GM12878 (cell line): ENCODE results near the gene ARL2. TPM values are rescaled to one million over a fixed set of nuclear protein-coding genes. Genes with fewer than 3 reads are reported as not detected.
A peak's percentile ranks its signal among the peaks of the same experiment; 100 is the strongest.

Experiments used
- ATAC-seq: fragments of 200-7000 bp; cut with Tn5 transposase; 3 replicates; pipeline ENCODE4 v1.9.1; 2020; ENCODE audit warnings: mild to moderate bottlenecking, moderate library complexity
- BruUV-seq: library from RNA; stranded (reverse); fragments of 400-500 nt; replicated peaks from 2 replicates; lab custom pipeline; 2021; lab: Mats Ljungman, UMichigan
- CTCF ChIA-PET: fragments of 300-600 bp; sonication (Branson Sonifier 250); formaldehyde crosslinking; extraction: SDS; loops from one replicate; lab custom pipeline; 2021; ENCODE audit warnings: inconsistent platforms; lab: Yijun Ruan, JAX
- POLR2A ChIA-PET: fragments of 350-600 bp; formaldehyde crosslinking; extraction: SDS; loops from one replicate; lab custom pipeline; 2021; ENCODE audit warnings: inconsistent platforms; lab: Charles Lee
- RAD21 ChIA-PET: fragments of 300-600 bp; sonication (Branson Sonifier 250); formaldehyde crosslinking; loops from one replicate; lab custom pipeline; 2023; ENCODE audit warnings: antibody characterized with exemption; ENCODE audit not compliant: unreplicated experiment; lab: Charles Lee
- SMC1A ChIA-PET: fragments of 300-600 bp; sonication (Branson Sonifier 250); formaldehyde crosslinking; loops from one replicate; lab custom pipeline; 2023; ENCODE audit not compliant: unreplicated experiment, uncharacterized antibody; lab: Charles Lee
- DNase-seq: peaks from one replicate; pipeline ENCODE4 v3.0.0-alpha.2; 2011; ENCODE audit warnings: low read depth, low spot score
- FAIRE-seq: peaks from 3 replicates; lab custom pipeline; 2011; peaks lifted over from hg19 to GRCh38; lab: Jason Lieb, UNC
- H2AFZ ChIP-seq: 2 replicates; pipeline ENCODE4 v1.6.0; 2011; ENCODE audit warnings: low read depth, low read length, control low read depth; ENCODE audit not compliant: control insufficient read depth
- H3K27ac ChIP-seq: 2 replicates; pipeline ENCODE4 v1.5.1; 2011; ENCODE audit warnings: control low read depth; ENCODE audit not compliant: control insufficient read depth, insufficient read depth
- H3K27me3 ChIP-seq, 2 experiments: replicated peaks in 1 of 2; 2 replicates each; pipeline versions ENCODE4 v1.6.0 to v1.6.1; 2011; ENCODE audit warnings: low read length in 1 of 2; ENCODE audit not compliant: control insufficient read depth in 2 of 2, insufficient read depth in 2 of 2
- H3K36me3 ChIP-seq, 2 experiments: 2 replicates each; pipeline ENCODE4 v1.5.1; 2011; ENCODE audit warnings: low read length in 1 of 2; ENCODE audit not compliant: control insufficient read depth in 2 of 2, insufficient read depth in 2 of 2
- H3K4me1 ChIP-seq: 2 replicates; pipeline ENCODE4 v1.6.1; 2011; ENCODE audit warnings: mild to moderate bottlenecking, low read length, moderate library complexity, mixed read lengths; ENCODE audit not compliant: control insufficient read depth, insufficient read depth
- H3K4me2 ChIP-seq: 2 replicates; pipeline ENCODE4 v1.6.0; 2011; ENCODE audit warnings: control low read depth; ENCODE audit not compliant: control insufficient read depth, insufficient read depth
- H3K4me3 ChIP-seq: fragments of 200-600 bp; sonication (generic); 2 replicates; pipeline ENCODE4 v1.5.1; 2016
- H3K79me2 ChIP-seq: 2 replicates; pipeline ENCODE4 v1.6.0; 2011; ENCODE audit warnings: low read length; ENCODE audit not compliant: control insufficient read depth, insufficient read depth
- H3K9ac ChIP-seq: 2 replicates; pipeline ENCODE4 v1.8.0; 2011; ENCODE audit warnings: low read length, control low read depth, mixed read lengths; ENCODE audit not compliant: control insufficient read depth, insufficient read depth
- H3K9me3 ChIP-seq: replicated peaks from 3 replicates; pipeline ENCODE4 v1.5.1; 2011; ENCODE audit warnings: mild to moderate bottlenecking, low read length; ENCODE audit not compliant: control insufficient read depth, insufficient read depth
- H4K20me1 ChIP-seq: 2 replicates; pipeline ENCODE4 v1.6.0; 2011; ENCODE audit not compliant: control insufficient read depth, insufficient read depth
- BCL11A ChIP-seq: IDR thresholded peaks from 2 replicates; pipeline ENCODE4 v1.6.1; 2011; ENCODE audit warnings: low read depth, low read length
- DPF2 ChIP-seq: fragments of 450-650 bp; IDR thresholded peaks from 2 replicates; pipeline ENCODE4 v1.6.1; 2017; ENCODE audit warnings: mild to moderate bottlenecking
- EGR1 ChIP-seq, 2 experiments: IDR thresholded peaks; 1 replicate in 1 of 2; 2 replicates in 1 of 2; pipeline ENCODE4 v1.6.1; 2011 to 2012; ENCODE audit warnings: low read depth in 2 of 2, low read length in 2 of 2, borderline replicate concordance in 1 of 2, mild to moderate bottlenecking in 1 of 2, moderate library complexity in 1 of 2
- IKZF2 ChIP-seq, 2 experiments: fragments of 450-650 bp; IDR thresholded peaks; 2 replicates each; pipeline ENCODE4 v1.6.1; 2017; ENCODE audit warnings: mild to moderate bottlenecking in 2 of 2, moderate library complexity in 2 of 2
- IRF4 ChIP-seq: IDR thresholded peaks from 2 replicates; pipeline ENCODE4 v1.6.1; 2011; ENCODE audit warnings: low read depth, low read length
- JUNB ChIP-seq: IDR thresholded peaks from 2 replicates; pipeline ENCODE4 v1.6.1; 2016; ENCODE audit warnings: antibody characterized with exemption, mild to moderate bottlenecking
- JUND ChIP-seq: IDR thresholded peaks from 2 replicates; pipeline ENCODE4 v1.6.1; 2012; ENCODE audit warnings: low read depth, mild to moderate bottlenecking, low read length, improper control_type of control experiment, moderate library complexity
- MTA2 ChIP-seq: fragments of 450-650 bp; IDR thresholded peaks from 2 replicates; pipeline ENCODE4 v1.6.1; 2016; ENCODE audit warnings: low read depth, mild to moderate bottlenecking, moderate library complexity
- NR2F1 ChIP-seq: fragments of 450-650 bp; conservative IDR thresholded peaks from 2 replicates; pipeline ENCODE4 v1.6.1; 2017; ENCODE audit warnings: mild to moderate bottlenecking
- PAX5 ChIP-seq: IDR thresholded peaks from 2 replicates; pipeline ENCODE4 v1.6.1; 2011; ENCODE audit warnings: low read depth, low read length, borderline replicate concordance
- RELB ChIP-seq: fragments of 450-650 bp; IDR thresholded peaks from 2 replicates; pipeline ENCODE4 v1.6.1; 2017; ENCODE audit warnings: low read depth, mild to moderate bottlenecking, moderate library complexity
- RUNX3 ChIP-seq: IDR thresholded peaks from 2 replicates; pipeline ENCODE4 v1.6.1; 2012; ENCODE audit warnings: low read length, inconsistent platforms
- SMAD5 ChIP-seq: IDR thresholded peaks from 2 replicates; pipeline ENCODE4 v1.6.1; 2016; ENCODE audit warnings: antibody characterized with exemption, low read depth
- SMC3 ChIP-seq: IDR thresholded peaks from 2 replicates; pipeline ENCODE4 v1.6.1; 2011; ENCODE audit warnings: low read length, improper control_type of control experiment, borderline replicate concordance
- YBX1 ChIP-seq: fragments of 450-650 bp; IDR thresholded peaks from 2 replicates; pipeline ENCODE4 v1.6.1; 2016; ENCODE audit warnings: antibody characterized with exemption
- ZNF24 ChIP-seq: fragments of 450-650 bp; IDR thresholded peaks from 2 replicates; pipeline ENCODE4 v1.6.1; 2017; ENCODE audit warnings: antibody characterized with exemption, mild to moderate bottlenecking
- ZSCAN29 ChIP-seq: fragments of 450-650 bp; IDR thresholded peaks from 2 replicates; pipeline ENCODE4 v1.6.1; 2017; ENCODE audit warnings: mild to moderate bottlenecking, moderate library complexity
- ZZZ3 ChIP-seq: IDR thresholded peaks from 2 replicates; pipeline ENCODE4 v1.6.1; 2011; ENCODE audit warnings: low read depth; ENCODE audit not compliant: control insufficient read depth, insufficient read length
- WGBS: methylation state at CpG from one replicate; pipeline ENCODE4 v1.1.6; 2016; ENCODE audit warnings: low lambda C conversion rate; ENCODE audit not compliant: insufficient replicate concordance, insufficient coverage; ENCODE audit errors: missing lambda C conversion rate; 5-methylcytosine and 5-hydroxymethylcytosine counted together
- in situ Hi-C: fragments of 300-500 bp; cut with MboI; formaldehyde crosslinking; loops from 9 replicates; pipeline ENCODE4 v1.14.3; 2018; ENCODE audit warnings: mixed read lengths
- intact Hi-C: fragments of 100-400 bp; cut with micrococcal nuclease; formaldehyde crosslinking; loops from one replicate; pipeline ENCODE4 v1.14.2; 2022; ENCODE audit not compliant: unreplicated experiment
- polyA plus RNA-seq, 11 experiments: library from polyadenylated mRNA; depleted of rRNA in 4 of 11; unstranded in 6 of 11; stranded (reverse) in 5 of 11; fragments of >200 nt; fragmentation: Nextera tagmentation in 4 of 11; fragmentation: Illumina TruSeq in 1 of 11; extraction: Ambion mirVana in 4 of 11; extraction: Trizol in 1 of 11; gene quantifications; 1 replicate in 1 of 11; 2 replicates in 10 of 11; pipeline versions ENCODE4 v1.2.1 to v1.2.3, GENCODE V29; 2011 to 2016; ENCODE audit warnings: inconsistent platforms in 2 of 11, missing spikeins in 2 of 11, low read depth in 1 of 11
- total RNA-seq, 4 experiments: library from RNA; depleted of rRNA in 3 of 4; stranded (reverse); fragments of >200 nt in 3 of 4; fragmentation: Illumina TruSeq in 1 of 4; extraction: Trizol in 1 of 4; gene quantifications; 2 replicates each; pipeline versions ENCODE4 v1.2.1 to v1.2.3, GENCODE V29; 2013 to 2021
- TF ChIP-seq, protein P1 (sequence below): fragments of 450-650 bp; IDR thresholded peaks from 2 replicates; pipeline ENCODE4 v1.6.1; 2017; ENCODE audit warnings: mild to moderate bottlenecking, low read depth, inconsistent platforms; ENCODE audit not compliant: poor library complexity, severe bottlenecking
- TF ChIP-seq, protein P2 (sequence below): fragments of 450-650 bp; IDR thresholded peaks from 2 replicates; pipeline ENCODE4 v1.6.1; 2016; ENCODE audit warnings: mild to moderate bottlenecking

ARL2 gene
- total and polyA plus RNA-seq, 10 of the 15 experiments (the other 5 are each of a cell fraction or from before 2014, with no cell fraction given), result 4.1 to 138 (median 73.4) TPM

GRCh38 chr11:65066805-65067291 lies 52.9 kb downstream of the ARL2 start (continued):
- TF ChIP-seq, protein P1, sequence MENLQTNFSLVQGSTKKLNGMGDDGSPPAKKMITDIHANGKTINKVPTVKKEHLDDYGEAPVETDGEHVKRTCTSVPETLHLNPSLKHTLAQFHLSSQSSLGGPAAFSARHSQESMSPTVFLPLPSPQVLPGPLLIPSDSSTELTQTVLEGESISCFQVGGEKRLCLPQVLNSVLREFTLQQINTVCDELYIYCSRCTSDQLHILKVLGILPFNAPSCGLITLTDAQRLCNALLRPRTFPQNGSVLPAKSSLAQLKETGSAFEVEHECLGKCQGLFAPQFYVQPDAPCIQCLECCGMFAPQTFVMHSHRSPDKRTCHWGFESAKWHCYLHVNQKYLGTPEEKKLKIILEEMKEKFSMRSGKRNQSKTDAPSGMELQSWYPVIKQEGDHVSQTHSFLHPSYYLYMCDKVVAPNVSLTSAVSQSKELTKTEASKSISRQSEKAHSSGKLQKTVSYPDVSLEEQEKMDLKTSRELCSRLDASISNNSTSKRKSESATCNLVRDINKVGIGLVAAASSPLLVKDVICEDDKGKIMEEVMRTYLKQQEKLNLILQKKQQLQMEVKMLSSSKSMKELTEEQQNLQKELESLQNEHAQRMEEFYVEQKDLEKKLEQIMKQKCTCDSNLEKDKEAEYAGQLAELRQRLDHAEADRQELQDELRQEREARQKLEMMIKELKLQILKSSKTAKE, result no peak

DNA sequence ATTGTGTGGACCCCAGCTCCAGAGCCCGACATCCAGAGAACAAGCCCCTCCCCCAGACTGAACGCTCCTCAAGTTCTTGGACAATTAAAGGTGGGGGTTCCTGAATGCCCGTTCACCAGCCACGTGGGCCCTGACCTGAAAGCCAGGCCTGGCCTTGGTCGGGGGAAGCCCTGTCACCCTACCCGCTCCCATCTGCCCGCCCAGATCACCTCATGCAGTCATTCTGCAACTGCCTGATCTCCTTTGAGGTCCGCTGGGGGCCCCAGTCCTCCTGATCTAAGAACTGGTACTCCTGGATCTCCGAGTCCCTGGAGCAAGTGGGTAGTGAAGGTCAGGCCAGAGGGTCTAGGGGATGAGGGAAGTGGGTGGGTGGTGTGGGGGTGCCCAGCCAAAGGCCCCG lies 53.5 kb downstream of the ARL2 start:
- Histone ChIP-seq H3K9ac (no peak overlapping the region), H3K36me3 (no peaks in the 10 kb centered on the region), H3K9me3 (no peaks in the 10 kb centered on the region), H3K27me3 (no peaks in the 10 kb centered on the region), H3K4me3 (peak overlapping the region; percentile 24; the same call in 1 of the 2 replicates), H4K20me1 (no peaks in the 10 kb centered on the region), H2AFZ (peak overlapping the region; percentile 61), H3K79me2 (no peaks in the 10 kb centered on the region), H3K27ac (peak overlapping the region; percentile 54), H3K4me2 (peak overlapping the region; percentile 62), H3K4me1 (peaks cover 10% of the 10 kb centered on the region)
- in situ Hi-C loops (no loop called here), intact Hi-C loops (no loop called here)
- BruUV-seq, result no TSS peak
- no peak for DNase-seq
- POLR2A ChIA-PET, result interaction anchor here (0.8 kb wide), 2 partner anchors 8 to 15 kb away, joined by 3 read pairs; no protein-coding TSS in a partner anchor
- no peak for FAIRE-seq
- CTCF ChIA-PET, result interaction anchor here (1.0 kb wide), 1 partner anchor 14 kb away, joined by 5 read pairs; no protein-coding TSS in a partner anchor
- 17% methylated on average over 10 of the region's 10 CpGs for WGBS
- RAD21 ChIA-PET, result no interaction called here
- ATAC-seq, result peak; percentile 81
- SMC1A ChIA-PET, result no interaction called here
- no peak for TF ChIP-seq JUND
- TF ChIP-seq SMC3, result no peak
- TF ChIP-seq ZSCAN29, result no peak
- TF ChIP-seq IKZF2 (IDR thresholded peaks at IDR 0.05), result peak; percentile 12 to 39; a peak in 1 of 4 replicates
- peak; percentile 53; the same call in 1 of the 2 replicates for TF ChIP-seq NR2F1
- TF ChIP-seq, protein P2, sequence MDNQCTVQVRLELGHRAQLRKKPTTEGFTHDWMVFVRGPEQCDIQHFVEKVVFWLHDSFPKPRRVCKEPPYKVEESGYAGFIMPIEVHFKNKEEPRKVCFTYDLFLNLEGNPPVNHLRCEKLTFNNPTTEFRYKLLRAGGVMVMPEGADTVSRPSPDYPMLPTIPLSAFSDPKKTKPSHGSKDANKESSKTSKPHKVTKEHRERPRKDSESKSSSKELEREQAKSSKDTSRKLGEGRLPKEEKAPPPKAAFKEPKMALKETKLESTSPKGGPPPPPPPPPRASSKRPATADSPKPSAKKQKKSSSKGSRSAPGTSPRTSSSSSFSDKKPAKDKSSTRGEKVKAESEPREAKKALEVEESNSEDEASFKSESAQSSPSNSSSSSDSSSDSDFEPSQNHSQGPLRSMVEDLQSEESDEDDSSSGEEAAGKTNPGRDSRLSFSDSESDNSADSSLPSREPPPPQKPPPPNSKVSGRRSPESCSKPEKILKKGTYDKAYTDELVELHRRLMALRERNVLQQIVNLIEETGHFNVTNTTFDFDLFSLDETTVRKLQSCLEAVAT, result 0 out of 2 replicates have a peak, but pooled peaks have one; percentile 43
- peak; percentile 30; the same call in 1 of the 2 replicates for TF ChIP-seq DPF2
- no peak for TF ChIP-seq SMAD5
- peak; percentile 69; the same call in 1 of the 2 replicates for TF ChIP-seq RUNX3
- peak; percentile 34; the same call in 1 of the 2 replicates for TF ChIP-seq MTA2
- 0 out of 2 replicates have a peak, but pooled peaks have one; percentile 42 for TF ChIP-seq IRF4
- no peak for TF ChIP-seq RELB
- no peak for TF ChIP-seq ZZZ3
- TF ChIP-seq EGR1 (IDR thresholded peaks at IDR 0.05; ENCODE audit: borderline replicate concordance in 1 of 2, low read depth in 2 of 2, low read length in 2 of 2), result 0 out of 3 replicates have a peak, but pooled peaks of 1 of the 2 experiments have one; percentile 8
- TF ChIP-seq PAX5, result peak; percentile 47; the same call in 1 of the 2 replicates
- peak; percentile 80 for TF ChIP-seq JUNB
- TF ChIP-seq BCL11A, result 0 out of 2 replicates have a peak, but pooled peaks have one; percentile 8
- TF ChIP-seq YBX1, result no peak
- no peak for TF ChIP-seq ZNF24
